HG03280 (cell line): ENCODE data around the gene AP5B1.
A peak's percentile ranks its signal among the peaks of the same experiment; 100 is the strongest.

Experiments
- ATAC-seq: cut with Tn5 transposase; IDR thresholded peaks from one replicate; pipeline ENCODE4 v1.9.1; 2021; ENCODE audit warnings: mild to moderate bottlenecking, moderate library complexity; ENCODE audit not compliant: unreplicated experiment

The AP5B1 gene, protein sequence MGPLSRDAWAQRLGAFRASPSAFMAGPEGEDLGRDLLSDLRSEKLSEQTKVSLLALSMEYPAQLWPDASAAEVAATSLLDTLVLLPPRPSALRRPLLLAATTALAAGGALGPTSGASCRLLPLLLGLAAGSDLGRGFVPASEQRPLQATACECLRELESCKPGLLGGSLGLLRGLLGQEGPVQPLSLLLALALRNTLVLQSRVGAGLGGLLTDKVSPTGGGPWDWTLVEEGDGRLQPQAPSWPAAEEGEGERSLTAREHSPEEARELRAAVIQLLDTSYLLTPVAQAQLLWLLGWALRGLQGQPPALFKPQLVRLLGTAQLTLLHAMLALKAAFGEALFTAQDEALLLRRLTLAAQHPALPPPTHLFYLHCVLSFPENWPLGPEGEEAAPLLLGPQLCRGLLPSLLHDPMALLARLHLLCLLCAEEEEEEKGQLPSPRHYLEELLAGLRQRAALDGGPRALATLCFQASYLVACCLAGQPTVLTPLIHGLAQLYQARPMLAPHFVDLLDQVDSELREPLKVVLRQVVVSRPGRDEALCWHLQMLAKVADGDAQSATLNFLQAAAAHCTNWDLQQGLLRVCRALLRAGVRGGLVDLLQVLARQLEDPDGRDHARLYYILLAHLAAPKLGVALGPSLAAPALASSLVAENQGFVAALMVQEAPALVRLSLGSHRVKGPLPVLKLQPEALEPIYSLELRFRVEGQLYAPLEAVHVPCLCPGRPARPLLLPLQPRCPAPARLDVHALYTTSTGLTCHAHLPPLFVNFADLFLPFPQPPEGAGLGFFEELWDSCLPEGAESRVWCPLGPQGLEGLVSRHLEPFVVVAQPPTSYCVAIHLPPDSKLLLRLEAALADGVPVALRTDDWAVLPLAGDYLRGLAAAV

DNA sequence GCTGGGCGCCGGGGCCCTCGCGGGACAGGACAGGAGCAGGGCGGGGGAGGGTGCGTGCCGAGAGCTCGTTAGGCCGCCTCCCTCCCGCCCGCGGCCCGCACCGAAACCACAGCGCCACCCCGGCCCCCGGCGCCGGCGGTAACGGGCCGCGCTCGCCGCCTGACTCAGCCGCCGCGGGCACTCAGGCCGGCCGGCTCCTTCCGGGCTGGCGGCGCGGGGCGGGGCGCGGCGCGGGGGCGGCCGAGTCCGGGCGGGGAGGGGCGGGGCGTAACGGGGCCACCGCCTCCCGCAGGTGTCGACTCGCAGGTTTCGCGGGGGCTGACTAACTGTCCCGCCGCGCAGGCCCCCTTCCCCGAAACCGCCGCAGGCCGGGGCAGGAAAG lies at the start of gene AP5B1:
Gene AP5B1, minus strand, starts transcription at position 207 of the 382 bp plus-strand sequence. CDS start 385 bp downstream, outside the sequence.
- ATAC-seq = peak; percentile 73

DNA sequence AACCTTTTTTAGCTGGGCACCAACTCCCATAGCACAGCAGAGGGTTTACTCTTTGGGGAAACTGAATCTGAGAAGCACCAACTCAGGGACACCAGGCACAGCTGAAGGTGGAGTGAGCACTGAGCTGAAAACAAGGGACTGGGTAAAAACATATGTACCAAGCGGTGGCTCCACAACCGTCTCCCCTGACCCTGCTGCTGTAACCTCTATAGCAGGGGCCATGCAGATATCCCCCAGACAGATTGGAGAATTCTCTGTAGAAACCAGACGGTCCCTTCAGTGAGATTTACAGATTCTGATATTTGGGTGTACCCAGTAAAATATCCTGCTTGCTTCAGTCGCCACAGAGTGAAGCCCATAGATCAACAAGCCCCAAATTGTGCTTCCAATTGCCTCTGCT lies 48.7 kb upstream of the AP5B1 start:
- no peak for ATAC-seq

DNA sequence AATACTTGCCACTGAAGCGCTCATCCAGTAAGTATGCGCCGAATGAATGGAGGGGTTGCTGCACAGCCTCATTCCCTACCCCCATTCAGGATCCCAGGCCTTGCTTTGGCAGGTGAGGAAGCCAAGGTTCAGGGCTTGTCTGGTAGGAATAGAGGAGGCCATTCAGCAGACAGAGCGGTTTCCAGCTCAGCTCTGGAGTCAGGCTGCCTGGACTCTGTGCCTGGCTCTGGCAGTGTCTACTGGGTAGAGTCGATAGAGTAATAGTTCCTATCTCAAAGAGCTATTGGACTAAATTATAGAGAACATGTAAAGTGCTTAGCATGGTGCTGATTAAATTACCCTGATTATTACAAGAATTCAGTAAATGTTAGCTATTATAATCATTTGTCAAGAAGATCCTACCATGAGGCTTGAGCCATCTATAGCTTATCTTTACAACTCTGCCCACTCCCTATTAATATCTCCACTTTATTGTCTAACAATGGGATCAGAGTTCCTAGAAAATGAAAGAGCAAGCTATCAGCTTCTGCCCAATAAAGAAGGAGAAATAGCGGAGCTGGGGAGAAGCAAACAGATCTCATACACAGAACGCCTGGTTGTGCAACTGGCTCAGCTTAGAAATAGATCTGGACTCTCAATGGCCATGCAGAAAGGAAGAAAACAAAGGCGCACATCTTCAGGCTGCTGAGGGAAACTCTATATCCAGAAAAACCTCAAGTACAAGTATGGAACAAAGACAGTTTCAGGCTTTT lies 46.4 kb upstream of the AP5B1 start:
- no peak for ATAC-seq

DNA sequence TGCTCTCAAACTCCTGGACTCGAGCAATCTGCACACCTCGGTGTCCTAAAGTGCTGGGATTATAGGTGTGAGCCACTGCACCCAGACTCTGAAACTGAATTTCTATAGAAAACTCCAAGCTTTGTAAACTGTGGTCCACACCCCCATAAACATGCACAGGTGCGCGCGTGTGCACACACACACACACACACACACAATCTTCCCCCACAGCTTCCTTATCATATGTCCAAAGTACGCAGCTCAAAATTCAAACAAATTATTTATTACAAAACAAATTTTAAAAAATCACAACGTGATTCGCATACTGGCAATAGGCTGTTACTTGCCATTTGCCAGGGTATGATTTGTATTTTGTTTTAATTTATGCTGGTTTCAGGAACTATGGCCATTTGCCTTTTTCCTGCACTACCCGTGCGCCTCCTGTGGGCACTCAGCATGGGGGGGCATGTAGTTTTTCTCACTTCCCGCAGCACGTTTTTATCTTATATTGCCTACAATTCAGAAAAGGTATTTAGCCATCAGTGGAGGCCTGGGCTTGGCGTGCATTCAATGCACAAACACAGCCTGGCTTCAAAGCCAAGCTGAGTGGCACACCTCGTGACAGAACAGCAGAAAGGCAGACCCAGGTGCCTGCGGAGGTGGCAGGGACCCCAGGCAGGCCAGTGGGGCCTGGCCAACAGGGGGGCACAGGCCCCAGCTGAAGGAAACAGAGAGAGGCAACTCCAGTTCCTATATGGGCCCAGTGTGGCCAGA lies 42.2 kb upstream of the AP5B1 start:
- no peak for ATAC-seq

DNA sequence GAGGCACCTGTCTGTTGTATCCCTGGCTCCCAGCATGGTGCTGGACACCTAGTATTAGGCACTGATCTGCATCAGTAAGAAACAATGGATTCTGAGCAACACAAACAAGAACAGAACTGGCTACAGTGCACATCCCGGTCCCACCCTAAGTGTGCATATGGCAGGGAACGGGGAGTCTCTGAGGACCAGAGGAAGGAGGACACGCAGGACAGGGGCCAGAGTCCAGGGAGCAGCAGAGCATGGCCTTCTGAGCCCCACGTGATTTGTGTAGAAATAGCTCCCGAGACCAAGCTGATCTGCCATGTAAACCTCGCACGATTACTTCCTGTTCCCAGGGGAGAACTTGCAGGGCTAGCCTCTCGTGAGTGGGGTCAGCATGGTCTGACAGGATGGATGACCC lies 40.3 kb upstream of the AP5B1 start:
- no peak for ATAC-seq

DNA sequence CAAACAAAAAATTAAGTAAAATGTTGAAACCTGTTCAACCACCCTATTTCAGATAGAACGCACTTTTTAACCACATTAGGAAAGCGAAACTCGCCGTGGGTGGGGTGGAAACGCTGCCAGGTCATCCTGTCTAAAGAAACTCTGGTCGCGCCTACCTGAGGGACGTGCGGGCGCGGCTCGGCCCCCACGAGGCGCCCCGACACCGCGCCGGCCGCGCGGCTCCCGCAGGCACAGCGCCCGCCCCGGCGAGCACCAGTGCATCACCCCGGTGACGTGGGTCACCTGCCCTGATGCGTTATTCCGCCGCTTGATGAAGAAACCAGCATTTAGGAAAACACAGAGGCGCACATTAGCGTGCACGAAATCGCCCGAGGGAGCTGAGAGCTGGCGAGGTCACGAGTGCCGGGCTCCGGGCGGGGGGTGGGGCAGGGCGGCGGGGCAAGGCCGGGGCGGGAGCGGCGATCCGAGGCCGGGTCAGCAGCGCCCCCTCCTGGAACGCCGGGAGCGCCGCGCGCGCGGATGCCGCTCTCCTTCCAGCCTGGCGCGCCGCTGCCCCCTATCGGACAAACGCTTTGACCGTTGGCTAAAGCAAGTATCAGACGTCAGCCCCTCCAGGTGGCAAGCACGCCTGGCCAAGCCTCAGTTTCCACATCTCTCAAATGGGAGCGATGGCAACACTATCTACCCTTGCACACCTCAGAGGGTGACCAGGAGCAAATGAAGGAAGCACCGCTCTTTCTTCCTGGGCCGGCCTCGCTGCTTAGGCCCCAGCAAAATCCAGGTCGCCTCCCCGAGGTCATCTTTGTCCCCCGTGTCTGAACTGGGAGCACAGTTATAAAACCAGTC lies 37.3 kb upstream of the AP5B1 start:
- ATAC-seq = peak; percentile 90

DNA sequence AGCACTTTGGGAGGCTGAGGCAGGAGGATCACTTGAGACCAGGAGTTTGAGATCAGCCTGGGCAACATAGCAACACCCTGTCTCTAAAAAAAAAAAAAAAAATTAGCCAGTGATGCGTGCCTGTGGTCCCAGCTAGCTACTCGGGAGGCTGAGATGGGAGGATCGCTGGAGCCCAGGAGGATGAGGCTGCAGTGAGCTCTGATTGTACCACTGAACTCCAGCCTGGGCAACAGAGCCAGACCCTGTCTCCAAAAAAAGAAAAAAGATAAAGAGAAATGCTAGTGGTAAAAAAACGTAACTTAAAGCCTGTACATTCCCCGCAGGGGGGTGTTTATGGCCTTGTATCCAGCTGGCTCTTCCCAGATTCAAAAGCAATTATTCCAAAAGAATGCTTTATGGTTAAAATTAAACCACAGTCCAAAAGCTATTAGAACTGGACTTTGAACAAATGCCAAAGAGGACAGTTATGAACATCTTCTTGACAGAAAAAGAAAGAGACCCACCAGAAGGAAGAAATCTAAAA lies 36.6 kb upstream of the AP5B1 start:
- ATAC-seq = no peak

DNA sequence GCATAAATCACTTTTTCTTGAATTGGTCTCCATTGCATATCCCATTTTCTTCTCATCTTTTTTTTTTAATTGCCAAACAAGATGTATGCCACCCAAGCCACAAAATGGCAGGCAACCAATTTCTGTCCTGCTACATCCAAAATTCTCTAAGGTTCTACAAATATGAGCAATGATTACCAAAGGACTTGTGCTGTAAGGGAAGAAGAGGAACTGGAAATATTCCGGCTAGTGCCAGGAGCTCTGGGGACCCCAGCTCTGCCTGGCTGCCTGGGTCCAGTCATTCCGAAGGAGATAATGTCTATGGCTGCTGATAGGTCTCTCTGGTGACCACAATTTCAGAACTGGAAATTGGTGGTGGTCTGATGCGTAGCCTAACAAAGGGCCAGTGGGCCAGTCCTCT lies 35.9 kb upstream of the AP5B1 start:
- no peak for ATAC-seq

DNA sequence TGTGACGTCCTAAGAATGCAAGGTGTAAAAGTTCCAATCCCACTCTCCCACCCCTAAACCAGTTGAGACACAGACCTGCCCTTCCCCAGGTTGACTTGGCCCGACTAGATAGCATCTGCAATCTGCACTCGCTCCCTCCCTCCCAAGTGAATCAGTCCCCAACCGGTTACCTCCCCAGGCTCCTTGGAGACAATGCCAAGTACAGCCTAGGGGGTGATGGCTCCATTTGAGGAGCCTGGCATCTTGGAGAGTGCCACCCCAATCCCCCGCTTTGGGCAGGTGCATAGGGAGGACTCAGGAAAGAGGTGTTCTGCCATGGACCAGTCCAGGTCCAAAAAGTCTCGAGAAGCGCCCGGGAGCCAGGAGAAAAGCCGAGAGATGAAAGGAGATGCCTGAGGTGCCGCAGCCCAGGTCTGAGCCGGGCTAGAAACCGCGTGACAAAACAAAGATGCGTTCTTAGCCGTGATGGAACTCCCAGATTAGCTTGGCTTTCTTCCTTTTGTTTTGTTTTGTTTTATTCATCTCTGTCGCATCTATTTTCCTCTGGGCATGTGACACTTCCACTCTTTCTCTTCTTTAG lies 34.3 kb upstream of the AP5B1 start:
- ATAC-seq = no peak

DNA sequence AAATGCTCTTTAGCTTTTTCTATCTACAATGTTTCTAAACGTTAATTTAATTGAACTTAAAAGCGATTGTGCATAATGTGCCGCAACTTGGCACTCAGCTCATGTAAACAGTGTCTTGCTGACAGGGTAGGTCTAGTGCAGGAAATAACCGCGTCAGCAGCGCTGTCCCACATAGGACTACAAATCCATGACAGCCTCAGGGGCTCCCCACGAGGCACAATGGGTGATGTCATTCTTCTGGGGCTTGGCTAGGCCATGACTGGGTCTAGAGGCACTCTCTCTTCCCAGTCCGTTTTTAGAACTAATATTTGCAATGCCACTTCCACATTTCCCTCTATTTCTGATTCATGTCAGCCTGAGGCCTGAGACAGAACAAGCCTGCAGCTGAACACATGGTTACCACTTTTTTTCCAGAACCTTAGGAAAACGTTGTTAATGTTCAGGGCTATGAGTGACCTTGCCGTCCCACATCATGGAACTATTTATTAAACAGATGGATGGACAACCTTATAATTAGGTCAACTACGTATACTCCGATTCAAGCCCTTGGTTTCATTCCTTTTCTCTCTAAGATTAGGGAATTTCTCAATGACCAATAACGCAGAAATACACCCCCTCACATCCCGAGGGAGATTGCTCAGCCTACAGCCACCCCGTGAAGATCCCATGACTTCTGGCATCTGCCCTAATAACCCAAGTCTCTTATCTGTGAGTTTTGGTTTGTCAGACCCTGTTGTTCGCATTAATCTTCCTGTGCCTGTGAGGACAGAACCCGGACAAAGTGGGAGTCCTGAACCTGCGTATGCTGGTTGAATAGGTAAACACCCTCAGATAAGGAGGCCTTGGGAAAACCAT lies 33.6 kb upstream of the AP5B1 start:
- ATAC-seq = no peak

DNA sequence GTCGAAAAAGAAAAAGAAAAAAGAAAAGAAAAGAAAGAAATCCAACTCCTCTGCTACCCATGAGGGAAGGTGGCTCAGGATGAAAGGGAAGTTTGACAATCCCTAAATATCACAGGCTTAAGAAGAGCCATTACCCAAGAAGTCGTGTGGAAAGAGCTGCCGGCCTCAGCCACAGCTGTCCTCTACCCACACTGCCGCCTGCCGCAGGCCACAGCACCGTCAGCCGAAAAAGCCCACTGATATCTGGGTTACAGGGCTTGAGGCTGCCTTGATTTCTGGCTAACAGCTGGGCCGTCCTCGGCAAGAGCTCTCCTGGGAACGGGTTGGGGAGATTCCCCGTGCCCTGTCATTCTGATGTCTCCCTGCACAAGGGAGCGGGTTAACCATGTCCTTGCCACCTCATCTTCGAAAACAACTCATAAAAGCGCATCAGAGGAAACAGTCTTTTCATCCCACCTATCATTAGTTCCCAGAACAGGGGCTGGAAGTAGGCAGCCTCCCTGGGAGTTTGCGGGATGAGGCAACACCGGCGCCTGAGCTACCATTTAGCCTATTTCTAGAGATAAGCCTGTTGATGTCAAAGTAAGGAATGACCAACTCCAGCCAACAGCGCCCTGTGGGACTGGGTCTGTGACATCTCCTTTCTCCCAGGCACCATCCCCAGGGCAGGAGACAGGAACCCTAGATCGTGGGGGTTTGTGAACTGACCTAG lies 31.1 kb upstream of the AP5B1 start:
- no peak for ATAC-seq

DNA sequence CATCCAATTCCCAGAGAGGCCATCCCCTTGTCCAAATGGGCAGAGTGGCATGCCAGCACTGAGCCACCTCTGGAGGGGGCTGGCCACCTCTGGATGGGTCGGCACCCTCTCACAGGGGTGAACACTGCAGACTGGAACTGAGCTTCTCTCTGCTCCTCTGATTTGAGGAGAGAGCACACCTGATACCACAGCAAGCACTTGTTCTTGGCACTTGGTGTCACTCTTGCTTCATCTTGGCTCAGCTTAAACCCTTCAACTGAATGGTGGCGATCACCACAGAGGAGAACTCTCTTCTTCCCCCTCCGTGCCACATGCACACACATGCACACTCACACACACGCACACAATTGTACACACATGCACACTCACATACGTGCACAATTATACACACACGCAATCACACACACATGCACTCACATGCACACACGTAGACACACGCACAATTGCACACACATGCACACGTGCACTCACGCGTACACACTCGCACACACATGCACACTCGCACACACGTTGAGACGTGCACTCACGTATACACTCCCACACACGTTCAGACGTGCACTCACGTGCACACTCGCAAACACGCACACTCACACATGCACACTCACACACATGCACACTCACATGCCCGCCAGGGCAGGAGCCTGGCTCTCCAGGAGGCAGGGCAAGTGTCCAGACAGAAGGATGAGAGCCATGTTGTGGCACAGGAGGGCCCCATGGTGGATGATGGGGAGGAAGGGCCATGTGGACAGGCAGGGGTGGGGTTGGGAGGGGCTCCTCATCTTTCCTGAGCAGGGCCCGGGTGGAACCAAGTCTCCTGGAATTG lies 29.5 kb upstream of the AP5B1 start:
- ATAC-seq = no peak

DNA sequence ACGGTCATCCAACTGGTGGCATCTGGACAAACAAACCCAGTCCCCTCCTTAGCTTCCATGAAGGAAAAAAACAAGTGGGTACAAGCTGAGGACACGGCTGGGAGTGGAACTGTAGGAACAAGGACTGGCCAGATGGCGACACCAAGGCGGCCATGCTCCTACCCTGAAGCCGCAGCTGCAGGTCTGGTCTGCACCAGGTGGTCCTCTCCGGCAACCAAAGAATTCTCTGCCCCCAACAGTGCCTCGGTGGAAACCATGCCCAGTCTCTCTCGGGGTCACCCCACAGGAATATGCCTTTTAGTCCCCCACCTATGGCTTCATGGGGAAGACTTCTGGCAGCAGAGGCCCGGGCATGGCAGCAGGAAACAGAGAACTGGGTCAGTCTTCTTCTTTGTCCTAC lies 28.7 kb upstream of the AP5B1 start:
- ATAC-seq = no peak

DNA sequence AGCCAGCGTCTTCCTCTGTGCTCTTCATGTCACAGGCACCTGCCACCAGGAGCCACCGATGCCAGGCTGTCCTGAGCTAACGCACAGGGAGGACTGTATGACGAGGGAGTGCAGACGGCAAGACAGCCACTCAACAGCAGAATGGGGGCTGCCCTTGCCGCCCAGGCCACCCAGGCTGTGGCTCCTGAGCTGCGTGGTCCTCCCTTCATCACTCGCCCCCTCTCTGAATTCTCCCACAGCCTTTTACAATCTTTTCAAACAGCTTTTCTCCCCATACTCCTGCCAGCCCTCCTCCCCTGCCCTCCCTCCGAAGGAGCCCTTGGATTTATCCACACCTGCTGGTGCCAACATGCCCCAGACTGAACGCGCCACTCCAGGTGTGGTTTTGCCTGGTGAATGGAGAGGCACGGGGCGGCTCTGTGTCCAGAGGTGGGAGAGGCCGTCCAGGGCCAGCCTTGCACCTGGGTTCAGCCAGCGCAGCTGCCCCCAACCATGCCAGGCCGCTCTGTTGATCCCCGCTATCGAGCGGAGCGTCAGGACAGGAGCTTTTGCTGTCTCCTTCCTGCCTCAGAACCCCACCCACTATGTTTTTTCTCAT lies 28.1 kb upstream of the AP5B1 start:
- ATAC-seq = no peak

DNA sequence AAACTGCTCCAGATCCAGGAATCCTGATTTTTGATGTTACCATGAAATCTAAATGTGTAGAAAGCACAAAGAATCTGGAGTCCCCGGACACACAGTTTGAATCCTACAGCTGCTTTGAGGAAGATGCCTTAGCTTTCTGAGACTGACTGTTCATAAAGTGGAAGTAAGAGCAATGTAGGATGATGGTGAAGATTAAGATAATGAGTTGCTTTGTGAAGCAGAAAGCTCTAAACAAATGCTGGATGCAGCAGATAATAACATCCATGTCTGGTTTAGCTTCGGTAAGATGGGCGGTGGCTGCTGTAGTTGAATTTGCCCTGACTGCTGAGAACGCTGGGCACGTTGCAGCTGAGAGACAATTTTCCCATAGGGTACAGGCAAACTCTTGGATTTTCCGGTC lies 26.2 kb upstream of the AP5B1 start:
- no peak for ATAC-seq

DNA sequence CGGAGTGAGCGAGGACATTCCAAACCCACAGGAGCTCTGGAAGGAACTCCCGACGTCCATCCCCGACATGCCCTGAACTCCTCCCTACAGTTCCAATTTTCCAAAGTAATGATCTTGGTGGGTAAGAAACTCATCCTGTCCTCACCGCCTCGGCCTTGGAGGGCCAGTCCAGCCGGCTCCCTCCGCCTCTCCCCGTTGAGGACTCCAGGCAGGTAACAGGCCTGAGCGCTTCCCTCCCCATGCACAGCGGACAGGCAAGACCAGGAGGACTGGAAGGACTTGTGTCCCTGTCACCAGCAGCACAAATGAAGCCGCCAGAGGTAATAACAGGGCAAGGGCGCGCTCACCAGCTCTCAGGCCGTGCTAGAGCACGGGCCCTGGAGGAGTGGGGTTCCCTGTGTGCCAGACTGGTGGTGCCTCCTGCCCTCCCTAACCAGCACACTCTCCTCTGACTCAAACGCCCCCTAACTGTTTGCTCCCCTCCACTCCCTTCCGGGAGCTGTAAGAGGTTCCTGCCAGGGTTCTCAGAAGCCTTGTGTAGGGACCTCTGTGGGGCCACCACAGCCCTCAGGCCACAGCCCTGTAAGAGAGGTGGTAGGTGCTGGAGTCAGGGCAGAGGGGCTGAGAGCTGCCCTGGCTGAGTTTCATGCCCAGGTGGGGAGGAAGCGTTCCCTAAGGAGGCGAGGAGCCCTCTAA lies 23.2 kb upstream of the AP5B1 start:
- no peak for ATAC-seq
